ENCODE data around the gene KCNJ15.
"Not testable (repeated sequence)": the region's sequence is repeated elsewhere in the genome, so short reads cannot be mapped to it uniquely, and the experiment has no call there.

Gene KCNJ15

DNA sequence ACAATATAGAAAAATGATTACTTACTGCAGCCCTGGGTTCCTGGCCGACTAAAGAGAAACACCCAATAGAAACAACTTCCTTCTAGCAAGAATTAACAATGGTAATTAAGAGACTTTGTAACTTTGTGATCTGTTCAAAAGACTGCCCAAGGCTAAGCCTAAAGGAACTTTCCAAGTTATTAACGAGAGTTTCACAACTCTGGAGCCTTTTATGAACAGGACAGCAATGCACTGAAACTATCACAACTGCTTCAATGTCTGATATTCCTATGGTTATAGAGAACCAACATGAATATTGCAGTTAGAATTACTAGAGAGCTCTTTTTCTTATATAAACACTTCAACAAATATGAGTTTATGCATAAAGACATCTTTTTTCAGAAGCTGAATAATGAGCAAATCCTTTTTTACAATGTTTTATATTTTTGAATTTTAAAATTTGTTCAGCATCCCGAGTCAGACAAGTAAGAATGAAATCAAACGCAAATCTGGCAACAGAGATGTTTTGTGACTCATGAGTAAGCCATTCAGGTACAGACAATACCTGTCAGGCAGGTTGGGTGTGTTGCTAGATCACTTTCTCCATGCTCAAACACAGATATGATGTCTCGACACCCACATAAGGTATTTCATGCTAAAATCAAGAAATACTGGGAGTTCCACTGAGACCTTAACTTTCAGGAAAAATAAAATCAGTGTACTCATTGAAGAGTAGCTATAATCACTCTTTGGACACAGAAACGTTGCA is 22.2 kb upstream of the KCNJ15 start:
- Histone ChIP-seq H3K9ac (ENCODE audit: low read length) (no peak overlapping the region), H3K27ac (ENCODE audit: low read length) (no peak overlapping the region), H4K20me1 (ENCODE audit: insufficient read depth, low read length) (no peaks in the 10 kb centered on the region), H3K4me1 (ENCODE audit: low read length) (no peaks in the 10 kb centered on the region), H3K4me2 (ENCODE audit: low read length) (no peak overlapping the region), H3K27me3 (ENCODE audit: low read depth, low read length) (no peaks in the 10 kb centered on the region), H3K4me3 (ENCODE audit: low read length) (no peak overlapping the region), H3K79me2 (ENCODE audit: low read length) (no peaks in the 10 kb centered on the region), H2AFZ (ENCODE audit: low read depth, low read length) (no peak overlapping the region), H3K9me3 (ENCODE audit: insufficient read depth, low read length) (no peaks in the 10 kb centered on the region), H3K36me3 (replicated peaks; ENCODE audit: low read depth, low read length) (no peaks in the 10 kb centered on the region)
- TF ChIP-seq, protein P1, sequence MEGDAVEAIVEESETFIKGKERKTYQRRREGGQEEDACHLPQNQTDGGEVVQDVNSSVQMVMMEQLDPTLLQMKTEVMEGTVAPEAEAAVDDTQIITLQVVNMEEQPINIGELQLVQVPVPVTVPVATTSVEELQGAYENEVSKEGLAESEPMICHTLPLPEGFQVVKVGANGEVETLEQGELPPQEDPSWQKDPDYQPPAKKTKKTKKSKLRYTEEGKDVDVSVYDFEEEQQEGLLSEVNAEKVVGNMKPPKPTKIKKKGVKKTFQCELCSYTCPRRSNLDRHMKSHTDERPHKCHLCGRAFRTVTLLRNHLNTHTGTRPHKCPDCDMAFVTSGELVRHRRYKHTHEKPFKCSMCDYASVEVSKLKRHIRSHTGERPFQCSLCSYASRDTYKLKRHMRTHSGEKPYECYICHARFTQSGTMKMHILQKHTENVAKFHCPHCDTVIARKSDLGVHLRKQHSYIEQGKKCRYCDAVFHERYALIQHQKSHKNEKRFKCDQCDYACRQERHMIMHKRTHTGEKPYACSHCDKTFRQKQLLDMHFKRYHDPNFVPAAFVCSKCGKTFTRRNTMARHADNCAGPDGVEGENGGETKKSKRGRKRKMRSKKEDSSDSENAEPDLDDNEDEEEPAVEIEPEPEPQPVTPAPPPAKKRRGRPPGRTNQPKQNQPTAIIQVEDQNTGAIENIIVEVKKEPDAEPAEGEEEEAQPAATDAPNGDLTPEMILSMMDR (IDR thresholded peaks at IDR 0.05; ENCODE audit: low read depth, low read length), result no peak
- TF ChIP-seq EZH2phosphoT487 (IDR thresholded peaks at IDR 0.05; ENCODE audit: low read depth), result no peak

DNA sequence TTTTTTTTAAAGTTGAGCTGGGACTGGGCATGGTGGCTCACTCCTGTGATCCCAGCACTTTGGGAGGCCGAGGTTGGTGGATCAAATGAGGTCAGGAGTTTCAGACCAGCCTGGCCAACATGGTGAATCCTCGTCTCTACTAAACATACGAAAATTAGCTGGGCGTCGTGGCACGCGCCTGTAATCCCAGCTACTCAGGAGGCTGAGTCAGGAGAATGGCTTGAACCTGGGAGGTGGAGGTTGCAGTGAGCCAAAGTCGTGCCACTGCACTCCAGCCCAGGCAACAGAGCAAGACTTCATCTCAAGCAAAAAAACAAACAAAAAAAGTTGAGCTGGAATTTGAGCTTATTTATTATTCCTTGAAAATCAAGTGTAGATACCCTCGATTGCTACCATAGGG is 21.5 kb upstream of the KCNJ15 start:
- not testable (repeated sequence) for H3K9me3 ChIP-seq (ENCODE audit: insufficient read depth, low read length); H3K4me2 ChIP-seq (ENCODE audit: low read length); H2AFZ ChIP-seq (ENCODE audit: low read depth, low read length); H3K4me3 ChIP-seq (ENCODE audit: low read length); H4K20me1 ChIP-seq (ENCODE audit: insufficient read depth, low read length); H3K4me1 ChIP-seq (ENCODE audit: low read length); H3K27ac ChIP-seq (ENCODE audit: low read length); H3K9ac ChIP-seq (ENCODE audit: low read length); H3K79me2 ChIP-seq (ENCODE audit: low read length); H3K36me3 ChIP-seq (replicated peaks; ENCODE audit: low read depth, low read length); H3K27me3 ChIP-seq (ENCODE audit: low read depth, low read length)

DNA sequence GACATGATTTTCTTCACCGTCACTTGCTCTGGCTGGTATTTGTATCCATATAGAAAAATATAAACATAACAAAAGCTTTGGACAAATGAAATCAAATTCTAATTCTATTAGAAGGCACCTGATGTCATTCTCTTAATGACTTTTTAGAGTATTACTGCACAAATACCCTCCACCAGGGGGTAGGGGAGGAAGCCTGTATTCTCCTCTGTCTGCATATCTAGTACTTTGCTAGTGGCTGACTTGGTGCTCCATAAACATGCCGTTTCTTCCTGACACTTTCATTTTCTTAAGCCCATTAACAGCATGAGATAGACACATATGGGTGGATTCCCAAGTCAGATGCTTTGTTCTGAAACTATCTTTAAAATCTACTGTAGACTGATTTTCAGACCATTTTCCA is 20.6 kb upstream of the KCNJ15 start:
- no peaks in the 10 kb centered on the region for H3K9me3 ChIP-seq (ENCODE audit: insufficient read depth, low read length)

DNA sequence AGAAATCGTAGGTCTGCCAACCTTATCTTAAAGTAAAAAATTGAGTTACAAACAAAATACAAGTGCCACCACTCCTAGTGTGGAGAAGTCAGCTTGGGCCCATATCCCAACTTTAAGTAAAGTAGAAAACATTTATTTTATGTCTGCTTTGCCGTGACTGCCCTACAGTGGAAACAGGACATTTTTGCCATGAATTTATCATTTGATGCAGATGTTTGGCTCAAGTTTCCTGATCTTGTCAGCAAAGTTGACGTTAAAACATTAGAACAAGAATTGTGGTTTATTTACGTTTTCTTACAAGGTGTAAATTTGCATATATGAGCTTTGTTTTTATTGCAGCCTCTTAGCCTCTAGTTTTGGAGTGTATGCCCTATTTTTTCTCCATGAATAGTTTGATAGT is 17.1 kb upstream of the KCNJ15 start:
- Histone ChIP-seq H3K9me3 (ENCODE audit: insufficient read depth, low read length) (no peaks in the 10 kb centered on the region), H3K4me3 (ENCODE audit: low read length) (no peak overlapping the region), H3K36me3 (replicated peaks; ENCODE audit: low read depth, low read length) (no peaks in the 10 kb centered on the region), H4K20me1 (ENCODE audit: insufficient read depth, low read length) (no peaks in the 10 kb centered on the region), H3K4me1 (ENCODE audit: low read length) (no peaks in the 10 kb centered on the region), H3K9ac (ENCODE audit: low read length) (no peak overlapping the region), H3K27ac (ENCODE audit: low read length) (no peak overlapping the region), H3K27me3 (ENCODE audit: low read depth, low read length) (no peaks in the 10 kb centered on the region), H3K79me2 (ENCODE audit: low read length) (no peaks in the 10 kb centered on the region), H2AFZ (ENCODE audit: low read depth, low read length) (no peak overlapping the region), H3K4me2 (ENCODE audit: low read length) (no peak overlapping the region)
- TF ChIP-seq EZH2phosphoT487 (IDR thresholded peaks at IDR 0.05; ENCODE audit: low read depth), result no peak
- TF ChIP-seq, protein P1 (IDR thresholded peaks at IDR 0.05; ENCODE audit: low read depth, low read length), result no peak

More for the DNA sequence above, 20.6 kb upstream of the KCNJ15 start:
- Histone ChIP-seq H3K27ac (ENCODE audit: low read length) (no peak overlapping the region), H4K20me1 (ENCODE audit: insufficient read depth, low read length) (no peaks in the 10 kb centered on the region), H3K9ac (ENCODE audit: low read length) (no peak overlapping the region), H3K79me2 (ENCODE audit: low read length) (no peaks in the 10 kb centered on the region), H3K36me3 (replicated peaks; ENCODE audit: low read depth, low read length) (no peaks in the 10 kb centered on the region), H3K4me2 (ENCODE audit: low read length) (no peak overlapping the region), H3K27me3 (ENCODE audit: low read depth, low read length) (no peaks in the 10 kb centered on the region), H3K4me3 (ENCODE audit: low read length) (no peak overlapping the region), H2AFZ (ENCODE audit: low read depth, low read length) (no peak overlapping the region), H3K4me1 (ENCODE audit: low read length) (no peaks in the 10 kb centered on the region)
- TF ChIP-seq, protein P1 (IDR thresholded peaks at IDR 0.05; ENCODE audit: low read depth, low read length), result no peak
- no peak for TF ChIP-seq EZH2phosphoT487 (IDR thresholded peaks at IDR 0.05; ENCODE audit: low read depth)

Measured in OCI-LY3 (cell line).